Measurements from ENCODE around the gene MOB3A.

MOB3A gene

DNA sequence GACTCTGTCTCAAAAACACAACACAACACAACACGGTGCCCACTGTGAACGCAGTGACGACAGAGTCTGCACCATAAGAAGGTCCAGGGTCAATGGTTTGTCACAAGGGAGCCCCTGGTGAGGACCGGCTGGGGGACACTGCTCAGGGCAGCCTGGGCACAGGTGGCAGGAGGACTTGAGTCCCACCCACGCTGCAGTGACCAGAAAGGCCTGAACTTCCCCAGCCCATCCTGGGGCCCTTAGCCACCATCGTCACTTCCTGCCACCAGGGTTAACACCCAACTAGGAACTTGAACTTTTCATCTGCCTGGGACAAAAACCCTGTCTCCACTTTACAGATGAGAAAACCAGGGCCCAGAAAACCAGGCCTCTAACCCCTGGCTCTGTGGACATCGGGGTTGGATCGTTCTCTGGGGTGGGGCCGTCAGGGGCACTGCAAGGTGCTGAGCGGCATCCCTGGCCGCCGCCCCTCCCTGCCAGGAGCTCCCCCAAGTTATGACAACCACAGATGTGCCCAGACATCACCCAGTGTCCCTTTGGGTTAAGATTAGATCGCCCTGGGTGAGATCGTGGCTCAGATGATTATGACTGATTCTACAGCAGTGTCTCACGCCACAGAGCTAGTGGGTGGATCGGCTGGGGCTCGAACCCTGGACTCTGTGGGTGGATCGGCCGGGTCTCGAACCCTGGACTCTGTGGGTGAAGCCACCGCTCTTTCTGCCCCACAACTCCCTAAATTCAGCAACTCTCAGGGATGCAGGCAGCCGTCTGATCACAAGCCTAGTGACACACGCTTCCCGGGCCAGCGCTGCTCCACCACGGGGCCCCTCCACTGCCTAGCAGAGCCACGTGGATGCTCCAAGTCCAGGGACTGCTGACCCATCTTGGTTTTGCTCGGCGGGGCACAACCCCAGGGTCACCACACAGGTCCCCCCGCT lies 14.0 kb downstream of the MOB3A start:
- DNase-seq, result no peak

DNA sequence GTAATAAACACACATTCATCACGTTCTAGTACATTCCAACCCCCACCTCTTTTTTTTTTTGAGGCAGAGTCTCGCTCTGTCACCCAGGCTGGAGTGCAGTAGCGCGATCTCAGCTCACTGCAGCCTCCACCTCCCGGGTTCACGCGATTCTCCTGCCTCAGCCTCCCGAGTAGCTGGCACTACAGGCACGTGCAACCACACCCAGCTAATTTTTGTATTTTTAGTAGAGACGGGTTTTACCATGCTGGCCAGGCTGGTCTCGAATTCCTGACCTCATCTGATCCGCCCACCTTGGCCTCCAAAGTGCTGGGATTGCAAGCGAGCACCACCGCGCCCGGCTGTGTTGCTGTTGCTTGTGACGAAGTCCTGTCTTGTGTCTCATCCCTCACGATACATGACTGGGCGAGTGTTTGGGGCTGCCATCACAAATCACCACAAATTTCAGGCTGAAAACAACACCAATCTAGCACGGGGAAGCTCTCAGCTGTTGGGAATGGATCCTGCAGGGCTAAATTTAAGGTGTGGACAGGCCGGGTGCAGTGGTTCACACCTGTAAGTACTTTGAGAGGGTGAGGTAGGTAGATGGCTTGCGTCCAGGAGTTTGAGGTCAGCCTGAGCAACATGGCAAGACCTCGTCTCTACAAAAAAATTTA lies 15.7 kb downstream of the MOB3A start:
- no peak for DNase-seq

DNA sequence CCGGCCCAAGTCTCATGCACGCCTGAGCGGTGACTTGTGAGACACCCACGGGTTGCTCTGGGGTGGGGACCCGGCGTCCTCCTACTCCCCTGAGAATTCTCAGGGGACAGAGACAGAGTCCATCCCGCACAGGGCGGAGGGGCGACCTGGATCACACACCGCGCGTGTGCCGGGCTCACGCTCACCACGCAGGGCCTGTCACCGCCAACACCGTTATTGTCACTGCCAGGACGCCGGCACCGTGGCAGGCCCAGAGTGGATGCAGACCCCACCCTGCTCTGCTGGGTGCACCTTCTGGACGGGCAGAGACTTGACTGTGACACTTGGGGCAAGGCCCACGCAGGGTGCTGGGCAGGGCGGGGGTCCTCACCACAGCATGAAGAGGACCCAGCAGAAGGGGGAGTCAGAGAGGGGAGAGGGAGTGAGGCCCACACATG lies 16.2 kb downstream of the MOB3A start:
- no peak for DNase-seq

DNA sequence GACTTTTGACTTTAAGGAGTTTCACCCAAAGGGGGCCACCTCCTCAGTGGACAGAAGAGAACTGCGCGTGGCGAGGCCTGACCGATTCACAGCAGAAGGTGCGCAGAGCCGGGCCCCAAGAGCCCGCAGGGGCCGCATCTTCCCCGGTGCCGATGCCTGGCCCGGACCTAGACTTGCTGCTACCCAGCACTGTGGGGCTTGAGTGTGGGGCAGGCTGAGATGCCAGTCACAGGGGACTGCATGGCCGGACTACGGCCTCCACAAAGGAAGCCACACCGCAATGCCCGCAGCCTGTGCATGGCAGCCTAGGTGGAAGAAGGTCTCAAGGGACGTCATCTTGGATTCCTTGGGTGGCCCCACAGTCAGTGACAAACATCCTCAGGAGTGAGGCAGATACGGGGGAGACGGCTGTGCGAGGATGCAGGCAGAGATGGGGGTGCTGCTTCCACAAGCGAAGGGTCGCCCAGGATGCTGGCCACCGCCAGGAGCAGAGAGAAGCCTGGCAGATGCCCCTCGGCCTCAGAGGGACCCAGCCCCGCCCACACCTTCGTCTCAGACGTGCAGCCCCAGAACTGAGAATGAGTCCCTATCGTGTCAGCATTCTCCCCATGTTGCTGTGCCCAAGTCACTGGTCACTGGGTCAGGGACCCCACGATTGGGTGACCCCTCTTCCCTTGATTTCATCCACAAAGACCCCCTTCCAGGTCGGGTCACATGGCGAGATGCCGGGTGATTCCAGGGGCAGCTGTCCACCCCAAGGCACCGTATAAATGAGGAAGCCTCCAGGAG lies 16.9 kb downstream of the MOB3A start:
- DNase-seq, result no peak

DNA sequence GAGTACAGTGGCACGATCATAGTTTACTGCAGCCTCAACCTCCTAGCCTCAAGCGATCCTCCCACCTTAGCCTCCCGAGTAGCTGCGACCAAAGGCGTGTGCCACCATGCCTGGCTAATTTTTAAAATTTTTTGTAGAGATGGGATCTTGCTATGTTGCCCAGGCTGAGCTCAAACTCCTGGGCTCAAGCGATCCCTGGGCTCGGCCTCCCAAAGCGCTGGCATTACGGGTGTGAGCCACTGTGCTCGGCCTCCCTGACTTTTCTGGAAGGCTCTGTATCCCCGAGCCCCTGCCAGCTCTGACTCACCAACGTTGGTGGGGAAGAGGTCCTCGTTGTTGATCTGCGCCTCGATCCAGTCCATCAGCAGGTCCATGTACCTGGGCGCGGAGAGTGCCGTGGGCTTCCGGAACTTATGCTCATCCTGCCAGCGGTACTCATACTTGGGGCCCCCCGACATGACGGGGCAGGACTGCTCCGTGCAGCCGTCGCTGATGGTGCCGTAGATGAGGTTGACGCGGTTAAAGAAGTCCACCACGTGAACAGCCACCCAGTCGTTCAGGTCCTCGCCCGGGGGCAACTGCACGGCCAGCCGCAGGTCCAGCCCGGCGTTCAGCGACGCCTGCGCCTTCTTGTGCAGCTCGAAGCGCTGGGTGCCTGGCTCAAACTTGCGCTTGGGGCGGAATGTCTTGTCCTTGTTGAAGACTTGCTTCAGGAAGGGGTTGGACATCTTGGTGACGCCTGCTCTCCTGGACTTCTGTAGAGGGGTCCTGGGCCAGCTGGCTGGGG lies 18.1 kb downstream of the MOB3A start:
- no peak for DNase-seq

DNA sequence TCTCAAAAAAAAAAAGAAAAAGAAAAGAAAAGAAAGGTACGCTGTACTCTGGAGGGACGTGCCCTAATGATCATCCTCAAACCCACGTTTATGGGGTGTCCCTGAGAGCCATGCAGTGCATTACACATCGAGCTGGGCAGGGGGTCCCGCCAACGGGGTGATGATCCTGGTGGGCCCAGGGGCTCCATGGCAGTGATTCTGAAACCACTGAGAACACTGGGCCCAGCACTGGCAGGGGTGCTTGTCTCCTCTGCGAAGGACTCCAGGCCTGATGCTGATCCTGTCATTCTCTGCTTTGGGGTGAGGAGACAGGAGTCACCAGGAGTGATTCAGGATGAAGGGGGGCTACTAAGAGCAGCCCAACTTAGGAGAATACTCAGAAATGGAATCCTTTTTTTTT lies 18.7 kb downstream of the MOB3A start:
- no peak for DNase-seq

DNA sequence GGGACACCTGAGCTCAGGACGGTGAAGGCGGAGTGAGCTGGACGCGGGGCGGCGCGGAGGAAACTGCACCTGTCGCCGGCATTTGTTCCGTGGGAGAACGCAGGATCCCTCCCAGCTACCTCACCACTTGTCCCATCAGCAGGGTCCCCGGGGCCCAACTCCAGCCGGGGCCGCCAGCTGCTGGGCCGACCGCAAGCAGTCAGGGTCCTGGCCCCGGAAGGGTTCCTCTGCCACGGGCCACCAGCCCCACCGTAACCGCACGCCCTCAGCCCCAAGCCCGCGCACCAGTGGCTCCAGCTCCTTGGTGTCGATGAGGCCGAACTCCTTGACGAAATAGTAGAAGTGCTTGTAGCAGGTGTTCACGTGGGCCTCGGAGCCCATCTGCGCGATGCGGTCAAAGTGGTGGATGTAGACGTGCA lies 19.6 kb downstream of the MOB3A start:
- no peak for DNase-seq

DNA sequence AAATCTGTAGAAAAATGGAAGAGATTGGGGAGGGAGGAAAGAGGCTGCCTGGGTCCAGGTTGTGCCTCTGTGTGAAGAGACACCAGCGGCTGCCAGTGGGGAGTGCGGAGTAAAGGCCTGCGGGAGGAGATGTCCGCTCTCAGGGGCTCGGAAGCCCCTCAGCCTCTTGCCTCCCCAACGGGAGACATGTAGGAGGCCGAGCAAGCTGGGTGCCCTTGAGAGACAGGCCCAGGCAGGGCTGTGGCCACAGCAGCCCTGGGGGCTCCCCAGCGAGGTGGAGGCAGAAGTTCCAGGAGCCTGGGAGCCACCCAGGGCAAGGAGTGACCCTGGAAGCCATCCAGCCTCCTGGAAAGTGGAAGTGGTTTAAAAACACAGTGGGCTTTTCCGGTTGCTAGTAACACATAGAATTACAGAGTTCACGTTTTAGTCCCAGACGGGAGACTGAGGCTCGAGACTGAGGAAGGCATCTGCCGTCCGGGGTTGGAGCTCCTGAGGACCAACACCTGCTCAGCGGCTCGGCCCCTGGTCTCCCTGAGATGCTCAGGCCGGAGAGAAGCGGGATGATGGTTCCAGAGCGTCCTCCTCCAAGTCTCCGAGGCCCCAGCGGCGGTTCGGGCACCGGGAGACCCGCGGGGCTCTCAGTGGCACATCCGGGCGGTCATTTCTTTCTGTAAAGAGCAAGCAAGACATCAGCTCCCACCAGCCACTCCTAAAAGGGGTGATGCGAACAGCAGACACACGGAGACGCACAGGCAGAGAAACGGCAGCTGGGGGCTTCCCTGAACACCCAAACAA lies 23.2 kb downstream of the MOB3A start:
- DNase-seq, result no peak

DNA sequence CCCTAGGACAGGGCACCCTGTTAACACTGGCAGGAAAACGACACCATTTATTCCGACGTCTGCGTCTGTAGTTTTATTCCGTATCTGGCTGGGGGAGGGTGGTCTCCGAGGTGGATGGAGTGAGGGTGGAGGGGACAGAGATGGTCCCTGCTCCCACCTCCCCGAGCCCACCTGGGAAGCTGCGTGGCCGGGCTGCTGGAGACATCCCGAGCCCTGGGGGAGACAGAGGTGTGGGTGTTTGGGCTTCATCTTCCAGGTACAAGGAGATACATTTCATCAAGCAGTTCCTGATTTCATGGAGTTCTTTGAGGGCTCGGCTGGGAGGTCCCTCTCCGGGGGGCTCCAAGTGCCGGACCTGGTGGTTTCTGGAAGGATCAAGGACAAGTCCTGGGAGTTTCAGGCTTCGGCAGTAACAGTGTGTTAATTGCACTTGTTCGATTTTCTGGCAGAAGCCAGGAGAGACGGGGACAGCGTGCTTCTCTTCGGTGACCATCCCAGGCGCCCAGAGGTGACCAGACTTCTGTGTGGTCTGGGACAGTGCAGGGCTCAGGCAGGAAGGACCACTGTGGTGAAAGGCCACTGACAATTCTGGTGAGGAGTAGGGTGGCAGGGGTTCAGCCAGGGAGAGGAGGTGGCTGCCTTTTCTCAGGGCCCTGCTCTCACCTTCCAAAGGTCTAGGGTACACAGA lies 25.0 kb downstream of the MOB3A start:
- DNase-seq, result no peak

DNA sequence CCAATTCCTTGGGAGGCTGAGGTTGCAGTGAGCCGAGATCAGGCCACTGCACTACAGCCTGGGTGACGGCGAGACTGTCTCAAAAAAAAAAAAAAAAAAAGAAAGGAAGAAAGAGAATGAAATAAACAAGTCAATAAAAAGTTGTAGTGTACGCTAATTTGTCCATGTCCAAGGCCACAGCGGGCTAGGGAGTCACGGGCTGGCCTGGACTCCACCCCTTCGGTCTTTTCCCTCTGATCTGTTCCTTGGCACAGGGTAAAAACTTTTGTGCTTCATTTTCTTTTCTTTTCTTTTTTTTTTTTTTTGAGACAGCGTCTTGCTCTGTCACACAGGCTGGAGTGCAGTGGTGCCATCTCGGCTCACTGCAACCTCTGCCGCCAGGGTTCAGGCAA lies 25.7 kb downstream of the MOB3A start:
- DNase-seq, result no peak

DNA sequence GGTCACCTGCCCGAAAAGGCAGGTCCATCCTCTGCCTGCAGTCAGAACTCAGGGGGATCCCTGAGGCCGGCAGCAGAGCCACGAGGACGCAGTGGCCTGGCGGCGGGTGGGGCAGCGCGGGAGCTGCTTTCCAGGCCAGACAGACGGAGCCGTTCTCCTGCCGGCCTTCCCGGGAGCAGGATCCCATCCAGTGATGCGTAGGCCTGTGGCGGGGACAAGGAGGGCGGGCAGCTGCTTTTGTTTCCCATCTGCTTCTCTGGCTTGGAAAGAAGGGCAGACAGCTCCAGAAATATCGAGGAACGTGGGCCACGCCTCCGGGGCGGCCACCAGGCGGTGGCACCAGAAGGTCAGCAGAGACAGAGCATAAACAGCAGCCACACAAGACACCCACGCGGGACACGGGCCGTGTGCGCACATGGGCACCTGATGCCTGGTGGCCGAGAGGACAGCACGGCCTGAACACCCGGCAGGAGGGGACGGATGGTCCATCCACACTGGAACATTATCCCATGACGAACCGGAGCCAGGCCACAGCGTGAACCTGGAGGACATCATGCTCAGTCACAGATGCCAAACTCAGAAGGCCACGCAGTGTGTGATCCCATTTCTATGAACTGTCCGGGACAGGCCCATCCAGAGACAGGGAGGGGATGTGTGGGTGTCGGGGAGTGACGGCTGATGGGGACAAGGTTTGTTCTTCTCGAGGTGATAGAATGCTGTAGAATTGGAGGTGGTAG lies 31.2 kb downstream of the MOB3A start:
- no peak for DNase-seq

DNA sequence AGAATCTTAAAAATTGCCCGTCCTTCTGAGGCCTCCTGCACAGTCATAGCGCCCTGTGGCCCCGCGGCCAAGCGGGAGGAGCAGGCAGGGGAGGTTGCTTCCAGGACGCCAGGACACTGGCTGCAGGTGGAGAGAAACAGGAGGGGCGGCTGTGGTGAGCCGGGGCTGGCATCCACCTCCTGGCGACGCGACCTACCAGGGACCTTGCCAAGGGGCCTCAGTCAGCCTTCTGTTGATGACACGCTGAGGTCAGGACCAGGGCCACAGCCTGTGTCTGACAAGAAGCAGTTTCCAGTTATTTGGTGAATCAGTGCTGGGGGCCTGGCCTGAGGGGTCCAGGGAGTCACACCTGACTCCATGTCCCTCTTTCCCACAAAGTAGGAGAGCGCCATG lies 31.7 kb downstream of the MOB3A start:
- no peak for DNase-seq

DNA sequence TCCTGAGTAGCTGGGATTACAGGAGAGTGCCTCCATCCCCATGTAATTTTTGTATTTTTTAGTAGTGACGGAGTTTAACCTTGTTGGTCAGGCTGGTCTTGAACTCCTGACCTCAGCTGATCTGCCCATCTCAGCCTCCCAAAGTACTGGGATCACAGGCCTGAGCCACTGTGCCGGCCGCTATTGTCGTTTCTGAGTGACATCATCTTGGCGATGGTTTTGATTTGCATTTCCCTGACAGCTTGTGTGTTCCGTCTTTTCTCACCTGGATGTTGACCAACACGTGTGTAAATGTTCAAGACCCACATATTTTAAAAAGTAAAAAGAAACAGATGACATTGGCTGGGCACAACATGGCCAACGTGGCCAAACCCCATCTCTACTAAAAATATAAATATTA lies 32.3 kb downstream of the MOB3A start:
- DNase-seq, result no peak

DNA sequence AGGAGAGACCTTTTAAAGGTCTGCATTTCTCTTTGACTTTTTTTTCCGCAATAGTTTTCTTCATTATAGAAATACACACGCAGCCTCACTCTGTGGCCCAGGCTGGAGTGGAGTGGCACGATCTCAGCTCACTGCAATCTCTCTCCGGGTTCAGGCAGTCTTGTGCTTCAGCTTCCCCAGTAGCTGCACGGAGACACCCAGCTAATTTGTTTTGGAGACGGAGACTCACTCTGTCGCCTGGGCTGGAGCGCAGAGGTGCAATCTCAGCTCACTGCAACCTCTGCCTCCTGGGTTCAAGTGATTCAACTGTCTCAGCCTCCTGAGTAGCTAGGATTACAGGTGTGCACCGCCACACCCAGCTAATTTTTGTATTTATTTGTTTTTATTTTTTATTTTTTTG lies 33.4 kb downstream of the MOB3A start:
- no peak for DNase-seq

DNA sequence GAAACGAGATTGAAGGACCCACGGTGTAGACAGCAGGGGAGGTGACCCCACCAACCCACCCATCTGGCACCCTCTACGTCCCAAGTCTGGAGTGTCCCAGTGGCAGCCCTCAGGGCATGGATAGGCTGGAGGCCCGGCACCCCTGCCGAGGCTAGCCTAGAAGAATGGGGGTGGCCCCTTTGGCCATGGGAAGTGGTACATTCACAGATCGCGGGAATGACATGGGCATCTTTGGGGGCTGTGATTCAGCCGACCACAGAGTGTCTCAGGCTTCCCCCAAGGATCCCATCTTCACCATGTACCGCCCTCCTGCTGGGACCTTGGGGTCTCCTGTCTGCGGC lies 33.8 kb downstream of the MOB3A start:
- no peak for DNase-seq

DNA sequence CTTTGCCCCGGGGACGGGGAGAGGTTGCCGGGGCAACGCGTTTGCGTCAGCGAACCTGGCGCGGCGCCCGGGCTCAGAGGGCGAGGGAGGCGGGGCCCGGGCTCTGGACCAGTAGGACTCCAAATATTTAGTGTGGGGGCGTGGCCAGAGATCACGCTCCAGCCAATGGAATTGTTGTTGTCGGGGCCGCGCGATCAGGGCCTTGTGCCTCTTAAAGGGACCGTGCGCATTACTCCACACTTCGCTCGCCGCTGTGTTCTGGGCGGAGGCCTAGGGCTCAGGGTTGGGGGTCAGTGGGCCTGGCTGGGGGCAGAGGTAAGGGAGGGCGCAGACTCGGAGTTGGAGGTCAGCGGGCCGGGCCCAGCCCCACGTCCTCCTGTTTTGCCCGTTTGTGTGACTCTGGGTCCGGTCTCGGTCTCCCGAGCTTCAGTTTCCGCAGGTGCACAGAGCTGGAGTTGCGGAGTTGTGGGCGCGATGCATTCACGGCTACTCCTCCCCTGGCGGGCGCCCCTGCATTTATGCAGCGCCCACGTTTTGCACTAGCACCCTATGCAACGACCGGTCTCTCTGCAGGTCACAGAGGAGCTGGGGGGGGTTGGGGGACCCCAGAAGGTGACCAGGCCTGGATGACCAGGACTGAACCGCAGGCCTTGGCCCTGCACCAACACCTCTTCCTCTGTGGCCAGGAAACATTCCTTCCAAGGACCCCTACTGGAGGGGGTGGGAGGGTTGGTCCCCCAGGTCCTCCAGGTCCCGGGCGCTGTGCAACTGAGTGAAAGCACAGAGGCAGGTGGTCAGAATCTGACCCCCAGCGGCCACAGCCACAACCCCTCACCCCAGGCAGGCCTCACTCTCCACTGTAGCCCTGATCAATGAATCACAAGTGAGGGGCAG lies 34.4 kb downstream of the MOB3A start:
- peak; percentile 96 for DNase-seq

DNA sequence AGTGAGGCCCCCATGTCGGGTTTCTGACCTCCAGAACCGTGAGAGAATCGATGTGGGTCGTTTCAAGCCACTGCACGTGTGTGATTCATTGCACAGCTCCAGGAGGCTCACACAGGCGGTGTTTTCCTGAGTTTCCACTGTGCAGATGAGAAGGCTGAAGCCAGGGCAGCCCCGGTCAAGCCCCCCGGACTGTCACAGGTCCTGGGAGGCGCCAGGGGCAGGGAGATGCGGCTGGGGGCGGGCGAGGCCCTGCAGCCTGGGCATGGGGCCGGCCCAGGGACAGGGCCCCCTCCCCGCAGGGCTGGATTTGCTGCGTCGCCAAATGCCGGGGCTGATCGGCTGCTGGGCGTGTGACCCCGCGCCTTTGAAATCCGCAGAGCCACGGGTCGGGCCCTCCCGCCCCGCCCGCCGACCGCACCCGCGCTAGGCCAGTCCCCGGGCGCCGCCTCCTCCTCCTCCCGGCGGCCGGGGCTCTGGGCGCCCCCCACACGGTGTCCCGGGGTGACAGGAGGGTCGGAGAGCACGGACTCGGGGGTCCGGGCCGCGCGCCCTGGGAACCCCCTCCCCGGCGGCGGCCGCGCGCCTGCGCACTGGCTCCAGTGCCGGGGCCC lies 35.1 kb downstream of the MOB3A start:
- no peak for DNase-seq

DNA sequence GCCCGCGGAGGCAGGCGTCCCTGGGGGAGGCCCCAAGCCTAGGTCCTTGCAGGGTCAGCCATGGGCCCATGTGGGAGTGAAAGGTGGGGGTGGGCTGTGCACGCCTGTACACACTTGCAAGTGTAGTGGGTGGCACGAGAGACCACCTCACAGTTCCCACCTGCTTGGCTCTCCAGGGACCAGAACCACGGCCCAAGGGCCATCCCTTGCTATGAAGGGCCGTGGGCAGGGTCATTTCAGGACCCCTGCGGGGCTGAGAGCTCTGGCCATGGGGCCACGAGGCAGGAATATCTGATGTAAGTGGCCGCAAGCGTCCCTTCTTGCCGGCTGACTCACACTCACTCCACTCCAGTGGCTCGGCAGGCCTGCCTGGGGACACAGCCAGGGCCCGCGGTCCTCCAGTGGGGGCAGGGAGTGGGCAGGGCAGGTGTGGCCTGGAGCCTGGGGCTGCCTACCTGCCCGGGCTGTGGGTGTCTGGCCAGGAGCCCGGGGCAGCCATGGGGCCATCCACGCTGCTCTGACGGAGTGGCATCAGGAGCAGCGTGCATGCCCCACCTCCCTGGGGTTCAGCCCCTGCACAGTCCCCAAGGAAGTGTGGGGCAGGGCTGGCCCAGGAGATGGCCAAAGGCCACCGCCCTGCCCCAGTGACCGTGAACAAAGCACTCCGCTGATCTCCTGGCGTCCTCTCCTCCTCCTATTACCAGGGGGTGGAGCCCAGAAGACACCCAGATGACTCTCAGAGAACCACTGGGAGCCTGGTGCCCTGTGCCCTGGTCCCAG lies 36.5 kb downstream of the MOB3A start:
- DNase-seq, result no peak
